GM11168 (cell line): Measurements from ENCODE around the gene EYS.
"Not testable (repeated sequence)": the region's sequence is repeated elsewhere in the genome, so short reads cannot be mapped to it uniquely, and the experiment has no call there.

Experiments
- in situ Hi-C: fragments of 300-500 bp; cut with MboI; formaldehyde crosslinking; loops from one replicate; pipeline ENCODE4 v1.12.0; 2022; ENCODE audit warnings: low sequenced_read_pairs; ENCODE audit not compliant: unreplicated experiment

The EYS gene

DNA sequence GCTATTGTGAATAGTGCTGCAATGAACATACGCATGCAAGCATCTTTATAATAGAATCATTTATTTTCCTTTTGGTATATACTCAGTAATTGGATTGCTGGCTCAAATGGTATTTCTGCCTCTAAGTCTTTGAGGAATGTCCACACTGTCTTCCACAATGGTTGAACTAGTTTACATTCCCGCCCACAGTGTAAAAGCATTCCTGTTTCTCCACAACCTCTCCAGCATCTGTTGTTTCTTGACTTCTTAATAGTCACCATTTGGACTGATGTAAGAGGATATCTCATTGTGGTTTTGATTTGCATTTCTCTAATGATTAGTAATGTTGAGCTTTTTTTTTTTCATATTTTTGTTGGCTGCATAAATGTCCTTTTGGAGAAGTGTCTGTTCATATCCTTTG, 1862.7 kb downstream of the EYS start:
- in situ Hi-C loops = no loop called here

DNA sequence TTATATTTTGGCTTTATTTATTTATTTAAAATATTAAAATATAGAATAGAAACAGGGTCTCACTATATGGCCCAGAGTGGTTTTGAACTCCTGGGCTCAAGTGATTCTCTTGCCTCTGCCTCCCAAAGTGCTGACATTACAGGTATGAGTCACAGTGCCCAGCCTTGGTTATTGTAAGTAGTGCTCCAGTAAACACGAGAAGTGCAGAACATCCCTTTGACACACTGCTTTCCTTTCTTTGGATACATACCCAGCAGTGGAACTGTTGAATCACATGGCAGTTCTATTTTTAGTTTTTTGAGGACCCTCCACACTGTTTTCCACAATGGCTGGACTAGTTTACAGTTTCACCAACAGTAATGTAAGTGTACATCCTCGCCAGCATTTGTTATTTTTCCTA, 1867.5 kb downstream of the EYS start:
- in situ Hi-C loops = no loop called here

DNA sequence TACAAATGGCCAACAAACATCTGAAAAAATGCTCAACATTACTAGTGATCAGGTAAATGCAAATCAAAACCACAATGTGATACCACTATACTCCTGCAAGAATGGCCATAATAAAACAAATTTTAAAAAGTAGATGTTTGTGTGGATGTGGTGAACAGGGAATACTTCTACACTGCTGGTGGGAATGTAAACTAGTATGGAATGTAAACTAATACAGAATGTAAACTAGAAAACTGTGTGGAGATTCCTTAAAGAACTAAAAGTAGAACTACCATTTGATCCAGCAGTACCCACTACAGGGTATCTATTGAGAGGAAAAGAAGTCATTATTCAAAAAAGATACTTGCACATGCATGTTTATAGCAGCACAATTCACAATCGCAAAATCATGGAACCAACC, 1878.3 kb downstream of the EYS start:
- in situ Hi-C loops = not testable (repeated sequence)

DNA sequence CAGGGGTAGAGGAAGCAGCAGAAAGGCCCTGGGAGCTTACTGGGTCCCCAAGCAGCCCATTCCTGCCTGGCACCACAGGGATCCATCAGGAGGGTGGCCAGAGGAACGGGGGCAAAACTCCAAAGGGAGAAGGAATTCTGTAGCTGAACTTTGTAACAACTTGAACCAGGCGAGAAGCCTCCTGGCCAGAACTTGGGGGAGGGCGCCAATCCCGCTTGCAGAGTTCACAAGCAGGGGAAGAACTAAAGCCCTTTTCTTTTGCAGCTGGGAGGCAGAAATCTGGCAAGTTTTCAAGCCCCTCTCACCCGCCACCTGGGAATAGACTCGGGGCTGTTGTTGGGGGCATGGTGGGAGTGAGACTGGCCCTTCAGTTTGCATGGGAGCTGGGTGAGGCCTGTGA, 1882.3 kb downstream of the EYS start:
- in situ Hi-C loops = no loop called here

DNA sequence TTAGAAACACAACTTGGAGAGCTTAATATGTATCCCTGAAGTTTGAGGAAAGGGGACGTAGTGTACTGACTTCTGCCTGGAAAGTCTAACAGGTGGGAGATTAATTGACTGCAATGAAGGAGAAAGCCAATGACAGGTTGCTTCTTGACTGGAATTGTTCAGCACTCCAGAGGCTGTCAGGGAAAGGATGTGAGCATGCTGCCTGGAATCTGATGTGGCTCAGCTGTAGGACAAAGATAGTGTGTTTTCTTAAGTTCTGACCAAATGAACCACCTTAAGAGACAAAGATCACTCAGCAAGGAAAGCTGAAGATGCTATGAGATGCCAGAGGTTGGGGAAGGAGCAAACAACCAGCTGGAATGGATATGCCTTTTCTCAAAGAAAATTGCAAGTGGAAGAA, 1885.6 kb downstream of the EYS start:
- in situ Hi-C loops = no loop called here

DNA sequence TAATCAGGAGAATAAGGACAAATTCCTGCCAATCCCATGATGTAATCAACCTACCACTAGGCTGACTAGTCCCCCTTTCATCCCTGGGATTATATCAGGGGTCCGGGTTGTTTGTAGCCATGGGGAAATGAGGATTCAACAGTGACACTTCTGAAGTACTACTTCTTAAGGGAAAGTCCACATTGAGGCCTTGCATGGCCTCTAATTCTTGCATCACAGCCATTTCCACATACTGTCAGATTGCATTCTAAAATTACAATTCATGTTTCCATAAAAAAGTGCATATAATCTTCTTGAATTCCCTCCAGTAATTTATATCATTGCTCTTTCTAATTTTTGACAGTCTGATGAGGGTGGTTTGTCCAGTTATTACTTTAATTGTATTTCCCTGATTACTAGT, 1887.2 kb downstream of the EYS start:
- in situ Hi-C loops = no loop called here

DNA sequence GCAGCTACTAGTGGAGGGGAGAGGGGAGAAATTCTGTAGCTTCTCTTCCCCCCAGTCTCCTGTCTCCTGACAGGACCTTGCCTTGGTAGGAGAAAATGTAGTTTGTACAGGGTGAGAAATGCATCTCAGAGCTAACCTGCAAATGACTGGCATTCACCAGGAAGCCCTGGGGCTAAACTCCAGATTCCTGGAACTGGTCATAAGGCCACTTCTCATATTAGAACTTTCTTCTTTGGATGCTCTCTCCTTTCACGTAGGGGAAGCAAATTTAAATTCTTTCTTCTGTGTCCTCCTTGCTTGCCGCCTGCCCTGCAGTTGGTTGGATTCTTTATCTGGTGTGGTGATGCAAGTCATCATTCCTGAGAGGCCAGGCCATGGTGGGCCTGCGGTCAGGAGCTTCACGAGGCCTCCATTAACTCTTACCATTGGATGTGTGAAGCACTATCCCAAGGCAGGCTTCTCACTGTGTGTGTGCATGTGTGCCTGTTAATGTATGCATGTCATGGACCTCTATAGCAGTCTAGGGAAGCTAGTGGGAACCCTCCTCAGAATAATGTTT, 1889.5 kb downstream of the EYS start:
- in situ Hi-C loops = no loop called here

DNA sequence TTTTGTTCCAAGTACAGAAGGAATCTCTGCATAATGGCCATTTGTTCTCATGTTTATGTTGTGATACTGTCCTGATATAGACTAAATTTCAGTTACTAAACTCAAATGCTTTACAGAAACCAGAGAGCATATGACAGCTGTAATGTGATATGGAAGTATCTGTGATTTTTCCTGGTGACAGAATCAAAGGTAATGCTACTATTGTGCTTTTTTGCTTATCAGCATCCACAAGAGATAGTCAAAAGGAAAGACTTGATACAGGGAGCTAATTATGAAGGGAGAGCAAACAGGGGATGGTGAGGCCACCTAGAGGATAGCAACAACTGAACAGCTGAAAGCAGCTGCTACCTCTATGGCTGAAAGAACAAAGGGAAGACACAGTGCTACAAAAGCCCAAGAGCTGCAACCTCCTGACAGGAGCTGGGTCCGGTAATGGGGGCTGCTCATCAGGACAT, 1890.0 kb downstream of the EYS start:
- in situ Hi-C loops = no loop called here

DNA sequence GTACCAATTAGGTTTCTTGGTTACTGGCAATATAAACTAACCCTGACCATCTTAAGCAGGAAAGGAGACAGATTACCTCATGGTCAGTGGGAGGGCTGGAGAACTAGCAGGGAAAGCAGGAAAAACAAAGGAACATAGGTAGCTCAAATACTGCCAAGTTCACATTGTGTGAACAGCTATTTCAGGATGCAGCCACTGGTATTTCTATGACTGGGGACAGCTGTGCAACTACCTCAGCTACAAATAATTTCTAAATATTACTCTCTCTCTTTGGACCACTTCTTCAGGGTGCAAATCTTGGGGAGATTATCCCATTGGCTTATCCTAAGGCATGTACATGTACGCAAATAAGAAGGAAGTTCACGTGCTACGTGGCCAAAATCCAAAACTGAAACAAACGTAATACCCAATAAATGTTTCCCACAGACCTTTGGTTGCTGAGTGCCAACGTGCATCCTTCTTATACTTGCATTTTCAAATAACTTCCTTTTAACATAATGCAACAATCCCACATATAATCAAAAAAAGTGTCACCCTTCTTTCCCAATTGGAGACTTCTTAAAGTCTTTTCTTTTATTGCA, 1890.5 kb downstream of the EYS start:
- in situ Hi-C loops = no loop called here

DNA sequence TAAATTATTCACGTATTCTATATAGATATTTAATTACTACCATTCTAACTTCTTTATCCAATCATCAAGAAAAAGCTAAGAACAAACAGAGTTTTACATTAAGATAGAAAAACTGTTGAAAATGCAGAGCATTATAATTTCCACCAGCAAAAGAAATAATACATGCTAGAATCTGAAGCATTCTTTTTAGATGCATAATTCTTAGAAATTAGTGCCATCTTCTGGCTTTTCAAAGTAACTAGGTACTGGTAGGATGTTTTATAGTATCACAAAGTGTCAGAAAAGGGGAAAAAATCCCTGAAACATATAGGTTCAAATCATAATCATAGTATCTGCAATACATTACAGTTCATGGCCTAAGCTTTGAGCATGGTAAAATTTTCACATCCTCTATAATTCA, 1892.6 kb downstream of the EYS start:
- in situ Hi-C loops = no loop called here

DNA sequence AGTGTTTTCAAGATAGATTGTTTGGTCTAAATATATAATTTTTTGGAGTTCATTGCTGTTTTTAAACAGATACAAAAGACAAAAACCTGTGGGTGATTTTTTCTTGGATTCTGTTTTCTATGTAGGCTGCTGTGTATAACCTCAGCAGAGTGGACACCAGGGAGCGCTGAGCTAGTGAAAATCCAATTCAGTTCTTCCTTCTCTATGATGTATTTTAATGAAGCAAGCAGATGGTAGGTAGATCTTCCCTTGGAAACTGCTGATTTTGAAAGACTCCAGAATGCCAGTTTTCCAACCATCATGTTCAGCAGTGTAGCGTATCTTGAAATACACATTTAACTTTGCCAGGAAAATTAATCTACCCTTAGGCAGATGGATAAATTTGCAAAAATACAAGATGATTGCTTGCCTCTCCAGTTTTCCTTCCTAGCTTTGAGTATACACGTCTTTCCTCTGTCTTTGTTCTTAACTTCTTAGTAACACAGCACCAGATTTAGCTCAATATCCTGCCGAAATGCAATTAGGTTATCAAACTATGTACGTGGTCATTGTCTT, 1893.4 kb downstream of the EYS start:
- in situ Hi-C loops = no loop called here

DNA sequence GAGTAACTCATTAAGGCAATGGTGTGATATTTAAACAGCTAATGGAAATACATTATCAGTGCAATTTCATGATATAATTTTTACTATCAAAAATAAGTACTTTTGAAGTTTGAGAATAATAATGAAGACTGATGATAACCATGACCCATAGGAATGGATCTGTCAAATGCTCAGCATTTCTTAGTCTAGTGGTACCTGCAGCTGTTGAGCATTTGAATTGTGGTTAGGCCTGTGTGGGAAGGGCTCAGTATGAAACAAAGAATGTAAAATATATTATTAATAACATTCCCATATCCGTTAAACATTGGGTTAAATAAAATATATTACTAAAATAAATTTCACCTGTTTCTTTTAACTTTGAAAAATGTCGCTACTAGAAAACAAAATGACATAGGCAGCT, 1898.5 kb downstream of the EYS start:
- in situ Hi-C loops = no loop called here

DNA sequence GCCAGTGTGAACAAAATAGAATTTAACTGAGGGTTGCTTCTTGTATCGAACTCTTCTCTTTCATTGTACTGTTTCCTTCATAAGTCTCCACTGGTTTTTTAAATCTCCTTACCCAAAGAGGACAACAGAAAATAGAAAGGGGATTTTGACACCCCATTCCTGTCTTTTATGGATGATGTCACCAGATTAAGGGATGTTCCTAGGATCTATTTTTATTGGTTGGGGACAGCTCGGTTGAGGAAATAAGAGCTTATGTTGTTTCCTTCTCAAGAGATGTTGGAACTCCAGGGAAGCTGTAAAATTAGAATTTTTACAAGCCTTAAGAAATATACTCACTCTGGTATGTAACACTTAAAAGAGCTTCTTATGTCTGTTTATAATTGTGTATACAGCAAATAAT, 1900.0 kb downstream of the EYS start:
- in situ Hi-C loops = no loop called here

DNA sequence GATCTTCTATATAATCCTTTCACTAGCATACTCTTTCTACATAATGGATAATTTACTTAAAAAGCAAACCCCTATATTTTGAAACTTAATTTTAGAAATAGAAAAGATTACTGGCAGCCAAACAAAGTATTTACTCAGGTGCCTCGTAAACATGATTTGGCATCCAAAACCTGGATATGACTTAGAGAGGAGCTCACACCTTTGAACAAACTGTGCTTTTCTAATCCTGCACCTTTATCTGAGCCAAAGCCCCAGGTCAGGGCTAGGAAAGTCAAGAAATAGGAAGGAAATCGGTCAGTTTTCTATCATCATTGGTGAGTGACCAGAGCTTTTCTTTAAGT, 1900.5 kb downstream of the EYS start:
- in situ Hi-C loops = no loop called here

DNA sequence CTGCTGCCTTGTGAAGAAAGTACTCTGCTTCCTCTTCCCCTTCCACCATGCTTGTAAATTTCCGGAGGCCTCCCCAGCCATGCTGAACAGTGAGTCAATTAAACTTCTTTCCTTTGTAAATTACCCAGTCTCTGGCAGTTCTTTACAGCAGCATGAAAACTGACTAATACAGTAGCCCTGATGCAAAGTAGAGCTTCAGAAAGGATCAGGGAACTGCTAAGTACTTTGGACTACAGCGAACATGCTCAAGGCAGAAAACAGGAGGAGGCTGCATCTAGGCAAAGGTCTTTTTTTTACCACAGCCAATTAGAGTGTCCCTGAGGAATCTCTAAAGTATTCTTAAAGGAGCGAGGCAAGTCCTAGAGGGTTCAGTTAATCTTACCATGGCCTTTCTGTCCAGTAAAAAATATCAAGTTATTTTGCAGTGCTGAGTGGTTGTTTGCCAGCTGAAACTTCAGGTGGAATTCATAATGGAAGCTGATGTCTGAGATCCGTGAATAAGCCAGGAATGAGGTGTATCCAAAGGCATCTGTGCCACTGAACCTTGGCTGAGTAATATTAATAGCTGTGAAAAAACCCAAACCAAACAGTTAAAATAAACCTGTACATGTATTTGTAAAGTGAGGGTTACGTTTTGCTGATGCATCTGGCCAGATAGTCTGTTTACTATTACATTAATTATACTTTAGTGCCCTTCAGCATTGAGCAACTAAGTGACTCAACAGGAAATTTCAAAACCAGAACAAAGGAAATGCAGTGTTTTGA, 1901.0 kb downstream of the EYS start:
- in situ Hi-C loops = no loop called here

DNA sequence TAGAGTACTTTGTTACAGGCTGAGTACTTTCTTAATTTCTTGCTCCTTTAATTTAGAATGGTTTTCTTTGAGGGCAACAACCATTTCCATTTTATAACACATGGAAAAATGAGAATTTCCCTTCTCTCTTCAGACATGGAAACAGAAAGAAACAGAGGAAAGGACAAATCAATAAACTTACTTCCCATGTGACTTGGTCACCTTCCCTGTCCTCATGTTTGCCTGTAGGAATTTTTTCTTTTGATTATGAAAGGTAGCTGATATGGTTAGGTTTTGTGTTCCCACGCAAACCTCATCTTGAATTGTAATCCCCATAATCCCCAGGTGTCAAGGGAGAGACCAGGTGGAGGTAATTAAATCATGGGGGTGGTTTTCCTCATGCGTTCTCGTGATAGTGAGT, 1901.7 kb downstream of the EYS start:
- in situ Hi-C loops = no loop called here

DNA sequence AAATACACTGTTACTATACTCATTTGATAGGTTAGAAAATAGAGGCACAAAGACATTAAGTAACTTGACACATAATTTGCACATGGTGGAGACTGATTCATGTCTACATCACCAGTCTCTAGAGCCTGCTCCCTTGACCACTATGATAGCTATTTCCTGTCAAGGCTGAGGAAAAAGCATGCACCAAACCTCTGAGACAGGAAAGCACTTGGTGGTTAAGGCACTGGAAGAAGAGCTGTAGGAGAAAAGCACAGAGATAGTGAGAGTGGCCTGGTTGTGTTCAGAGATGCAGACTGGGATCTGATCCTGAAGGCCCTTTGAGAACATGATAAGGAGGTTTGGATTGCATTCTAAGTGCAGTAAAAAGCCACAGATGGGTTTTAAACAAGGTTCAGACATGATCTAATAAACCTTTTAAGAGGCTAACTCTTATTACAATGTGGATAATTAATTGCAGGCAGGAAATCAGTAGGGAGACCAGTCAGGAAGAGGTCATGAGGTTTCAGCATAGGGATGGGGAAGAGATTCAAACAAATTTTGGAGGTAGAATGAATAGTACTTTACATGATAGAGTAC, 1902.6 kb downstream of the EYS start:
- in situ Hi-C loops = no loop called here

DNA sequence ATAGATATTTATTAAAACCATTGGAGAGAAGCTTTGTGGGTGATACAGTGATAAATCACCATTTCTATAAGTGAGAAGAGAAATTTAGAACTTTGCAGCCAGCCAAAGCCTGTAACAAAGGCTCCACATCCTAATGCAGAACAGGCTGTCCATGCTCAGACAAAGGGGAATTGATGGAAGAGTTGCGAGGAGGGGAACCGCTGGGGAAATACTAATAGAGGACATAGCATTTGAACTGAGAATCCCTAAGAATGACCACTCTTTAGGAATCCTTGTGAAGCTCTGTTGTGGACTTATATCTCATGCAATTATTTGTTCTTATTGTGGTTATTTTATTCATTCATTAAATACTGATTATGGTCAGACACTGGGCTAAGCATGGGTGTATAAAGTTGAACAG, 1903.7 kb downstream of the EYS start:
- in situ Hi-C loops = no loop called here

DNA sequence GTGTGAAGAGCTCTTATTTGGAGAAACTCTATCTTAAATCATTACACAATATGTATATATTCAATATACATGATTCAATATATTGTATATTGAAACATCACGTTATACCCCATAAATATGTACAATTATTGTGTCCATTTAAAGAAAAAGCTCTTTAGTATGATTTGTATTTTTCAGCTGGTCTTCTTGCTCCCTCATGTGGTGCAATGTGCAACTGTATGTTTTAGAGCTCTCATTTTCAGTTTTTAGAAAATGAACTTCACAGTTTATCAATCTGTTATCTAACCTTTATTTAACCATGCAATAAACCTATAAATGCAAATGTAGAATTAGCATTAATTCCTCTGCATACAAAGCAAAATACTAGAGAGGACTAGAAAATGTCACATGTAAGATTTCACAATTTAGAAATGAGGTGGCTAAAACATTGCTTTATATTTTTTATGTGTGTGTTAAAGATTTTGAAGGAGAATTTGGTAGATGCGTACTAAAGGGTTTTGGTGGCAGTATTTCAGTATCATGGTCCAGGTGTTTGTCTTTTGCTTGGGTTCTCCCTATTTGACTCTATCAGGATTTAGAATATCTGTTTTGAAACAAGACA, 1904.3 kb downstream of the EYS start:
- in situ Hi-C loops = no loop called here

DNA sequence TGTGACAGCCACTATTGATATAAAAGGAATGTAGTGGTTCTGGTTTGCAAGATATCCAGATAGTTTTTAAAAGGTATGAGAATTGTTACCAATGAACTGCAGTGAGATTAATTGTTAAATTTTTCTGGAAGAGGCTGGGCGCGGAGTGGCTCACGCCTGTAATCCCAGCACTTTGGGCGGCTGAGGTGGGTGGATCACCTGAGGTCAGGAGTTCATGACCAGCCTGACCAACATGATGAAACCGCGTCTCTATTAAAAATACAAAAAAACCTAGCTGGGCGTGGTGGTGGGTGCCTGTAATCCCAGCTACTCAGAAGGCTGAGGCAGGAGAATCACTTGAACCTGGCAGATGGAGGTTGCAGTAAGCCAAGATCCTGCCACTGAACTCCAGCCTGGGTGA, 1906.6 kb downstream of the EYS start:
- in situ Hi-C loops = not testable (repeated sequence)

DNA sequence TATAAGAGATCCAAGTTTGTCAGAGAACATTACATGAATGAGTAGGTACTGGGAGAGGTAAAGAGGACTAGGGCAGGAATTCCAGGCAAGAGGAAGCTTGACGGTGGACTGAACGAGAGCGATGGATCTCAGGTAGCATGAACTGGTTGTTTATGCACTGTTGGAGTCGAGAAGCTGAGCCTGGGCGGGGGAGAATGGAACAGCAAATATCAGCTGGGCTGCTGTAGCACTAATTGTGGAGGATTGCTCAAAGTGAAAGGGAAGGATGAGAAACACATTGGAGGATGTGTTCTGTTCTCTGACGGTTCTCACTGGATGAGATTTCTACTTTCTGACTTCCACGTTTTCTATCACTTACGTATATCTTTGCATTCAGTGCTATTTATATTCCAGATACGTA, 1907.2 kb downstream of the EYS start:
- in situ Hi-C loops = loop anchor here (25.0 kb wide), 1 partner anchor 738 kb away; no protein-coding TSS in a partner anchor
